ENCODE results near the gene ABCC8.

ABCC8 gene

GRCh38 chr11:17343257-17343656 lies 133.4 kb downstream of the ABCC8 start:
- DNase-seq = no peak

All from cortex of kidney (tissue), 1 donor.